OCI-M1 (cell line): ENCODE measurements around the gene AMBP.

ENCODE experiments used
- DNase-seq: peaks from one replicate; lab custom pipeline; 2025; lab: John Stamatoyannopoulos, UW

AMBP gene

DNA sequence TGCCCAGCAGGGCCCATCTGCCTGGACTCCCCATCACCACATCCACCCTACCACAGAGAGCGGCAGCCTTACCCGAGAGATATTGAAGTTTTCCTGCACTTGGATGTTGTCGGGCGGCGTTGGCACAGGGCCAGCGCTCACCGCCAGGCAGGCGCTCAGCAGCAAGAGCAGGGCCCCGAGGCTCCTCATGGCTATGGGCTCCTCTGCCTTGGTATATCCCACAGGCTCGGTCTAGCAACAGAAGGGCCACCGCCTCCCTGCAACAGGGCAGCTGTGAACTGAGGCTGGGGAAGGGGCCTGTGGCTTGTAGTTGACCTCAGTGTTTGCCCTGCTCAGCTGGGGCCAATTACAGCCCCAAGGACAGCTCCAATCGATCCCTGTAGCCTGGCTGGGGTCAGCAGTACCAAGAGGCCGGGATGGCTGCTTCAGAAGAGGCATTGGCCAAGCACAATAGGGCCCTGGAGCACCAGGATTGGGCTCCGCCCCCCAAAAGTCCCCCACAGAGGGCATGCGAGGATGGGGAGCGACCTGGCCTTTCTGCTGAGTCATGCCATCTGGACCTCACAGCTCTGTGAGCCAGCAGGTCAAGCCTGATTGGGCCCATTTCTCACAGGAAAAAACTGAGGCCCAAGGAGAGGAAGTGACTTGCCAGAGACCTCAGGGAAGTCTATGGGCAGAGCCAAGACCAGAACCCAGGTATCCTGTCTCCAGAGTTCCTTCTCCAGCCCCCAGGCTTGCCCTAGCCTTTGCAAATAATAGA is at the start of gene AMBP:
TSS of gene AMBP (minus strand) at position 280 of the 760 bp plus-strand sequence. CDS start at position 189, 91 bp downstream.
- no peak for DNase-seq

DNA sequence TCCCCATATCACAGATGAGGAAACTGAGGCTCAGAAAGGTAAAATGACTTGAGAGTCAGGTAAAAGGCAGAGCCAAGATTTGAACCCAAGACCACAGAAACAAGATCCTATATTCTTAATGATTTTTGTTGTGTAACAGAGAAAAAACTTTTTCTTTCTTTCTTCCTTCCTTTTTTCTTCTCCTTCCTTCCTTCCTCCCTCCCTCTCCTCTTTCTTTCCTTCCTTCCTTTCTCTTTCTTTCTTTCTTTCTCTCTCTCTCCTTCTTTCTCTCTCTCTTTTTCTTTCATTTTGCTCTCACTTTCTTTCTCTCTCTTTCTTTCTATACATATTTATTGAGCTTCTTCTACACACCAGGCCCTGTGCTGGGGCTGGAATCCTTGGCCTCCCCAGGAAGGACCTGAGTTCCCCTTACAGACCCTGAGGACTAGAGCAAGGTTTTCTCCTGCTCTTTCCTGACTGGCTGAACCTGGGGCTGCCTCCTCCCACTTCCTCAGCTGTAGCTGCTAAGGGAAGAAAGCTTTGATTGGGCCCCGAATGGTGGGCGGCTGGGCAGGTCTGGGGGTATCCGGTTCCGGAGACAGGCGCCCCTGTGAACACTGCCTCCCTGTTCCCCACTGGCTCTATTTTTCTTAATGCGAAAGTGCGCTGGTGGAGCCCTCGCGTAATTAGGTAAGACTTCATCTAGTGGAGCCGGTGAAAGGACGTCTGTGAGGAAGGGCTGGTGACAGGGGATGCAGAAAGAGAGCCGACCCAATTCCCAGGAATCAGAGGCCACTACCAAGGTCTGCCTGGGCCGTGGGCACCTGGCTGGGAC is 48.4 kb upstream of the AMBP start:
- DNase-seq, result no peak

DNA sequence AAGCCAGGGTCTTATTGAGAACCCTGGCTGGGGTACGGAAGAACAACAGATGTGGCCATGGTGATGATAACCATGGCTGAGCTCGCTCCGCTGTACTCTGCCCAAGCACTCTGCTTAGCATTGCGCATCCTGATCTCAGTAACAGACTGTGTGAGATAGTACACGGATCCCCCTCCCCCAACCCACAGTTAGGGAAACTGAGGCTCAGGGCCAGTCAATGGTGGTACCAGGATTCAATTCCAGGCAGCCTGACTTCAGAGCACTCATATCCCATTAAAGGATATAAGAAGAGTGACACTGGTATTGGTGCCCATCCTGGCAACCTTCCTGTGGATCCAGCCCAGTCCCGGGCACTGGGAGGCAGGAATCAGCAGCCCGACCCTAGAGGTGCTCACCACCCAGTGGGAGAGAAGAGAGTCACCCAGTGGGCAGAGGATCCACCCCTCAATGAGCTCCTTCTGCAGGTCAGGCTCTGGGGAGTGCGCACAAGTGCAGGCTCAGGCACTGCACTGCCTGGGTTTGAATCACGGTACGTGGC is 47.4 kb upstream of the AMBP start:
- no peak for DNase-seq

DNA sequence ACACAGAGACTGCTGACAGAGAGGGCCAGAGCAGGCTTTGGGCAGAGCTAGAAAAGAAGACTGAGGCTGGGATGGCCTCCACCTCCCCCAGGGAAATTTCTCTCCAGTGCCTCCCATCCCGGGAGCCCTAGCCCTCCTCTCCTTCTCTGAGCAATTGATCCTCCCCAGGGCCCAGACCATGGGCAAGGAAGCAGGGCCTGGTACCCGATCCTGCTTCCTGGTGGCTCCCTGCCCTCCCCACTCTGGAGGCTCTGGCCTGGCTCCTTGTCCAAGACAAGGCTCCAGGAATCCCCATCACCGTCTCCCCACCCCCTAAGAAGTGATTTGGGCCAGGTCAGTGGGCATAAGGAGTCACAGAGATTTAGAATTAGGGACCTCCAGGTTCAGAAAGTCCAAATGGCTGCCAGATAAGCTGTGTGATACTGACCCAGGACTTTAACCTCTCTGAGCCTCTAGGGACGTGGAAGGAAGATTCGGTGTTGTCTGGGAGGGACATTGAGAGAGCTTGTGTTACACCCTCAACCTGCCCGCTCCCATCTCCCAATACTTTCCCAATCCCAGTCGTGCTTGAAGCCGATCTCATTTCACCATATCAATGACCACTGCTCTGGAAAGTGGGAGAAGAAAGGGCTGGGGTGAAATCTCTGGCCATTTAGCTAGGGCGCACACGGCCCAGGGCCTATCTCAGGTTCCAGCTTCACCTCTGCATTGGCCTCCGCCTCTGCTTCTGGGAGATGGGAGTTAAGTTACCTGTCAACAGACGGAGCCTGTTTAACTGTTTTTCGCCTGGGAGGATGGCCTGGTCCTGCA is 46.8 kb upstream of the AMBP start:
- DNase-seq, result no peak

DNA sequence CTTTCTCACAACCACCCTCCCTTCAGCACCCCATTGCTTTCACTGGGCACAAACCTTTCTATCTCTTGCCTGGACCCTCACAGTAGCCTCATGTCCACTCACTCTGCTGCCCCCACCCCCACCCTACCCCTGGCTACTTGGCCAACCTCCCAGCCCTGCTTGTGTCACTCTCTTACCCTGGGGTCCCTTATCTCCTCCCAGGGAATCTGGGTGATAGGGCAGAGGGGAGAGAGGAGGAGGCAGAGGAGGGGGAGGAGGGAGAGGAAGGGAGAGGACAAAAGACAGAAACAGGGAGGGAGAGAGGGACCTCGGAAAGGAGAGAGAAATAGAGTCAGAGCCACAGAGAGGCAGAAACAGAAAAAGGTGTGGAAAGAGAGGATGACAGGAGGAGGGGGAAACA is 46.0 kb upstream of the AMBP start:
- DNase-seq, result no peak

DNA sequence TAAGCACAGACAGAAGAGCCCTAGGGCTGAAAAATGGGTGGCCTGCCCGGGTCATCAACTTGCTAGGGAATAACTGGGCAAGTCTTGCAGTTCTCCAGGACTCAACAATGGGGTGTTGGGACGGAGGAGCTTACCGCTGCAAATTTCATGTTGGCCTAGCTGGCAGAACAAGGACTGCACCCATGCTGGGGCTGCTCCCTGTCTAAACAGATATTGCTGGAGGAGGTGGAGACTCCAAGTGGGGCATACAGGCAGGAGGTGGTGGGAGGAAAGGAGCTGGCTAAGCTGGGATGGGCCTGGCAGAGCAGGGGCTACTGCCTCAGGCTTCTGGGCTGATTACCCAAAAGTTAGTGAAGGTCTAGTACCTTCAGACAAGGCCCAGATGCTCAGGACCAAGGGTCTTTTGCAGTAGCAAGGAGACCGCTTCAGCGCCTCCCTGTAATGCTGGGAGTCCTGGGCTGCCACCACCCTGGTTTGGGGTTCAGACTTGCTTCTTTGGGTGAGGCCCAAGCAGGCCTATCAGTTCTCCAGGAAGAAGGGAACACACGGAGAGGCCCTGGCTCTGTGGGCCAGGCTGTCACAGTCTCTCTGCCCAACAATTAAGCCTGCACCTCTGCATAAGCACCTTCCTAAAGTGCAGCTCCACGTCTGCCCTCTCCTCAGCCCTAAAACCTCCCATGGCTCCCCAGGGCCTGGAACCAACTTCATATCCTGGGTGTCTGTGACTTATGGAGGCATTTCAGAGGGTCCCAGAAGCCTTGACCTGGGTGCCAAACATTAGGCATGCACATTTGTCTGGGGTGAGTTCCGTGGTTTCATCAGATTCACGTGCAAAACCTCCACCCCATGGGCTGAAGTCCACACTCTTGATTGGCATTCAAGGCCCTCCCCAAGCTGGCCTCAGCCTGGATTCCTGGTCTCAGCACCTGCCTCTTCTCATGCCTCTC is 45.2 kb upstream of the AMBP start:
- DNase-seq, result no peak

DNA sequence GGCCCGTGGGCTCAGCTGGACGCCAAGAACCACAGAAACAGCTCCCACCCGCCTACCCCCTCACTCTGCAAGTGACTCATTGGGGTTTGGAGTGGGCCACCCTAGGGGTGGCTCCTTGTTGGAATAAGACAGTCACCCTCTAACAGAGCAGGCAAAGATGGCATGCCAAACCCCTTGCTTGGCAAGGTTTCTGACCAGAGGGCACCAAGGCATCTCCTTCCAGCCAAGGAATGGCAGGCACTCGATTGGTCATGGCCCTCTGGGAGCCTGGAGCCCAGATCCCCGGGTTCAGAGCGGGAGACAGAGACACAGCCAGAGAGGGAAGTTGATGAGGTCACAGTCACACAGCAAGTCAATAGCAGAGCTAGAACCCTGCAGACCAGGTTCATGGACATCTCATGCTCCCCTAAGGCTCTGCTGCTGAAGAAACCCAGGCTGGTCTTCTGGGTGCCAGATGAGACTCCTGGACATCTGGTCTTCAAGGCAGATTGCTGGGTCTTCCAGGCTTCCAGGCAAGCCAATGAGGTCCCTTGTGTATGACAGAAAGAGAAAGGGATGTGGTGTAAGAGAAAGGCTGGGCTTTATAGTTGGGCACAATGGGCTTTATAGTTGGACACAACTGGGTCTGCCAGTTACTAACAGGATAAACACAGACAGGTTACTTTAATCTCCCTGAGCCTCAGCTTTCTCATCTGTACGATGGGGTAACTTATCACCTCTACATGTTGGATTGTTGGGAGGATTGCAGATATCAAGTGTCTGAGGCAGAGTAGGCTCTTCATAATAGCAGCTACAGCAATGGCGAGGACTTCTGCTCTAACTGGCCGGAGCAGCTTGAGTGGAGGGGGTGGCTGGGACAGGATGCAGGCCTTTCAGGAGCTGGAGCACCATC is 44.3 kb upstream of the AMBP start:
- no peak for DNase-seq

DNA sequence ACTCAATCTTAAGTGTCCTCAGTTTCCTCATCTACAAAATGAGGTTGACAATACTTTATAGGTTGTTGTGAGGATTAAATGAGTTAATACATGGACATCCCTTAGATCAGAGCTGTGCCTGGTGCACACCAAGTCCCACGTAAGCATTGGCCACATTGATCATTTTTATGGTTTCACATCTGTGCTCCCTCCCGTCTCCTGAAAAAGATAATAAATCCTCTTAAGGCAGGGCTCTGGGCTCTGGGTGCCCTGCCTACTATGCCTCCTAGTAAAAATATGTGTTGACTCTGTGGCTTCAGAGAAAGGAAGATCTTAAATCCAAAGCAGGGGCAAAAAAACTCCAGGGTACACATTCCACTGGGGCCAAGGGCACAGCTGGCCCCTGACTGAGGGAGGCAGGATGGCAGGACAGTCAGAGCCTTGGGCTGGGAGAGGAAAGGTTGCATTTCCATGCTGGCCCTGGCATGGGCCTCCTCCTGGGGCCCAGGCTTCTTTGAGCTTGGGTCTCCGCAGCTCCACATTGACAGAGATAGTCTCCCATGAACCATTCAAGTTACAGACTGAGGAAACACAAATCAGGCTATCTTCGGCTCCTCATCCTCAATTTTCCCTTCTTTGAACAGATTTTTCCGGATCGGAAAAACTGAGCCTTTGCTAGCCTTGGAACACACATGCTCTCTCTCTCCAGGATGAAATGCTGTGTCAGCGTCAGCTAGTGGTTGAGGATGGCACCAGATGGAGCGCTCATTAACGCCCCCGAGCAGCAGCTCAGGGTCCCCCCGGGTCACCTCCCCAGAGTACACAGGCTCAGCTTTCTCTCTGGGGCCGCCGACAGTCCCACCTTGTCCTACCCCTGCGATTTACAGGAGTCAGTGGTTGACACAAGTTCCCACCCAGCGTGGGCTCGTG is 43.4 kb upstream of the AMBP start:
- no peak for DNase-seq

DNA sequence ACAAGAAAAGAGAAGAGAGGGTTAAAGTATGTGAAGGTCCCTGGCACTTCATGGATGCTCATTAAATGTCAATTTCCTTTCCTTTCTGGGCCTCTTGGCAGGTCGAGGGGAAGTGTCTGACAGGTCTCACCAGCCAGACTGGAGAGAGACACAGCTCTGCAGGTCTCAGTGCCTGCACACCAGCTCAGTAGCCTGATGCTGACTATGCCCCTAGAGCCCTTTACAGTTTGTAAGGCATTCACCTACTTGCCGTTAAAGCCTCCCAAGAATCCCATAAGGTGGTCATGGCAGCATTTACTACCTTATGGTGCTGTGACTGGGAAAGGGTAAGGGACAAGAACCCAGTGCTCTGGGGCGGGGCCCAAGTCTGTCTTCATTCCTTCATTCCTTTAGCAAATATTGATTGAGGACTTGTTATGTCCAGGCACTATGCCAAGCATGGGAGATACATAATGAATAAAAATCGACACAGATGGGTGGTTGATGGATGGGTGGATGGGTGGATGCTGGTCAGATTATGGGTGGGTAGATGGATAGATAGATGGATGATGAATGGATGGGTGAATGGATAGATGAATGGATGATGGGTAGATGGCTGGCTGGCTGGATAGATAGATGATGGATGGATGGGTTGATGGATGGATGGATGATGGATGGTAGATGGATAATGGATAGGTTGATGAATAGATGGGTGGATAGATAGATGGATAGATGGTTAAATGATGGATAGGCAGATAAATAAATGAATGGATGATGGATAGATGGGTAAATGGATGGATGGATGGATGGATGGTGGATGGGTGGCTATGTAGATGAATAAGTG is 42.3 kb upstream of the AMBP start:
- no peak for DNase-seq

DNA sequence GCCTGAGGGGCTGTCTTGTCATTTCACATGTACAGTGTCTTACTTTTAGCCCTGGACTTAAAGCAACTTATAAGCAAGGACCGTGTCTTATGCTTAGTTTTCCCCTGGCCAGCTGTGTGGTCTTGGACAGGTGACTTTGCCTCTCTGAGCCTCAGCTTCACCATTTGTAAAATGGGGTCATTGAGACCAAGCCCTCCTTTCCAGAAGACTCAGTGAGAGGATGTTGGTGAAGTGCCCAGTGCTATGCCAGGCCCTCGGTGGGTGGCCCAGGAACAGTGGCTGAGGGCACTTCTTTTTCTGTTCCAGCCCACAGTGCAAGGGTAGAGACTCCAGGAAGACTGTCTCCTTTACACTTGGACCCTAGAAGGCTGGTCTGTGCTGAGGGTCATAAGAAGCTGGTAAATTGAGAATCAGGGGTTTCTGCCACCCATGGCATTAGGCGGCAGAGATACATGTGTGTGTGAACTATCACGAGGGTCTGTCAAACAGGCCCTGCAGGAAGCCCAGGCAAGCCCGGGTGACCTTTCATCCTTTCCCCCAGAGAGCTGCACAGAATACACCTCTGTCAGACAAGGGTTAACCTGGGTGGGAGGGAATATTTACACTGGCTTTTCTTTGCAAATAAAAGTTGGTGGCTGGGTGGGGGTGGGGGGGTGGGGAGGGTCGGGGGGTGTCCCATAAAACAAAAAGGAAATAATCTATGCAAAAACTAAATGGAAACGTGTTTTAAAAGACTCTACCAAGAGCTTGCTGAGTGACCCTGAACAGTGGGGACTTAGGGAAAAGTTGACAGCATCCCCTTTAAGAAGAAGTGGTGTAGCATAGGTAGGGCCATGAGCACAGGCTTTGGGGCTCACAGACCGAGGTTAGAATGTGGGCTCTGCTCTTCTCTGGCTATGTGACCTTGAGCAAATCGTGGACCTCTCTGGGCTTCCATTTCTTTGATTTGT is 41.4 kb upstream of the AMBP start:
- no peak for DNase-seq

DNA sequence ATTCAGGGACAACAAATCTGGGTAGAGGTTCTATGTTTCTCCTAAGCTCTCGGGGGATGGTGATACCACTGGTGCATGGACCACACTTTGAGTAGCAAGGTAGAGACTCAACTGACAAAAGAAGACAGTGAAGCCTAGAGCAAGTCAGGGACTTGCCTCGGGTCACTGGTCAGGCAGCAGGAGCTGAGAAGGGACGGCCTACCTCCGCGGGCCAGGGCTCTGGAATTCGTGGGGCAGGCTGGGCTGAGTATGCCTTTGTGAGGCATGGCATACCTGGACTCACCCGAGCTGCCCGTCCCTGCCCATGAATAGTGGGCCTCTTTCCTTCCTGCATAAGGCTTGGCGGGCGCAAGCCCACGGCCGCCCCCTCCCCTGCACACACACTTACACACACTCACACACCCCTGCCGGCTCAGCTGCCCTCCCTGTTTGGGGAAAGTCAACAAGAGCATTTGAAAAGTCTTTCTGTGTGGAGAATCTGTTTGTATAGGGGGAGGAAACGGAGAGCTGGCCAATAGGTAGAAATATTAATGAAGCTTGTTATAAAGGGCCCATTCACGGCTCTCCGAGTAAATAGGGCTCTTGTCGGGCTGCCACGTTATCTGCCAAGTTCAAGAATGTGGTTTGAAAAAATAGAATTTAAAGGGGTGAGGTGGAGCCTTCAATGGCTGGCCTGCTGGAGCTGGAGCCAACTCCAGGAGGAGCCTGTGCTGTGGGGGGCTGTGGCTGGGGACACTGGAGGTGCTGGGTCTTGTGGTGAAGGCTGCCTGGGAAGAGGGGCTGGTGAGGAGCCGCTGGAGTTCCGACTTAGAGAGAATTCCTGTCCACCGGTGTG is 40.1 kb upstream of the AMBP start:
- DNase-seq, result no peak

DNA sequence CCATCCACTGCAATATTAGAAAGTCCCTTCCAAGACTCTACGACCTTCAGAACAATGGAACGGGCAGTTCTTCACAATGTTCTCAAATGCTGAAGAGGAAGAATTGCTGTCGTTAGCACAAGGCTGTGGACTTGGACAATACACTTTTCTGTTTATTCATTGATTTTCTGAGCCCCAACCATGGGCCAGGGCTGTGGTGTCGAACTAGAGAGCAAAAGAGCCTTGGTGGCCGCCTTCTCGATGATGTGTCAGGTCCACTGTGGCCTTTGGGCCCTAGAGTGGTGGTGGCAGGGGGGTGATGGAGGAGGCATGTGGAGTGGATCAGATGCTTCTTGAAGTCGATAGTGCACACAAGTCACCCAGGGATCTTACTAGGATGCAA is 39.5 kb upstream of the AMBP start:
- no peak for DNase-seq

DNA sequence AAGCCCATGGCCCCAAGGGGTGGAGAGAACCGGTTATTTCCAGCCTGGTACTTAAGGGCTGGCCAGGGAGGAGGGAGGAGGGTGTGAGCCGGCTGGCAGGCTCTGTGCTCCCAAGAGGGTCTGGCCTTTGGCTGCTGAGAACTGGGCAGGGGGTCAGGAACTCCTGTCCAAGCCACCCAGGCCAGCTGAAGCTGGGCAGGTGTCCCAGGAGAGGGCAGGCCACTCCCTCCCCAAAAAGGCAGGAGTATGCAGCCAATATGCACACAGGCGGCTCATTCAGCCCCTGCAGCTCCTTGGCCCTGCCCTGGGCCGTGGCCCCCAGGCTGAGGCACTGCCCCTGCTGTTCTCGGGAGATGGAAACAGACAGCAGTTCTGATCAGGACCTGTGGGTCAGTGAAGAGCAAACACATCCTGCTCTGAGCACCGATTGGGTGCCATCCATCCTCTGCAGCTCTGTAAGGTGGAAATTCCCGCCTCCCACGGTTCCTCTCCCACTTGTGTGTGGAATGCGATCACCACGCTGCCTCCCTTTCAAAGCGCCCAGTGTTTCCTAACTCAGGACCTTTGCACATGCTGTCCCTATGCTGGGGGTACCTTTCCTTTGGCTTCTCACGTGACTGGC is 38.1 kb upstream of the AMBP start:
- DNase-seq, result no peak

DNA sequence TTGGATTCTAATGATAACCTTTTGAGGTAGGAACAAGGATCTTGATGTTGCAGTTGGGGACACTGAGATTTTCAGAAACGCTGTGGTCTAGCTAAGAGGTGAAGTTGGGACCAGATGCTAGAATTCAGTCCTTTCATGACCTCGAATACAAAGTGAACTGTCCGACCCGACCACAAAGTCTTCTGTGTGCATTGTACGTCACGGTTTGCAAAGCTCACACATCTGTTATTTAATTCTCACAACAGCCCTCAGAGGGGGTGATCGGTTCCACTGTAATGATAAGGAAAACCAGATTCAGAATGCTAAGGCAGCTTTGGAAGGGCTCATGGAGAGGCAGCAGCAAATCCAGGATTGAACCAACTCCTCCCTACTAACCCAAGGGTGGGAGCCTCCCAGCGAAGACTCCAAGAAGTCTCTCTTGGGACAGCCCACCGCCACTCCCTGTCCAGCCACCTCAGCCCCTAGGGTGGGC is 37.6 kb upstream of the AMBP start:
- DNase-seq, result no peak

DNA sequence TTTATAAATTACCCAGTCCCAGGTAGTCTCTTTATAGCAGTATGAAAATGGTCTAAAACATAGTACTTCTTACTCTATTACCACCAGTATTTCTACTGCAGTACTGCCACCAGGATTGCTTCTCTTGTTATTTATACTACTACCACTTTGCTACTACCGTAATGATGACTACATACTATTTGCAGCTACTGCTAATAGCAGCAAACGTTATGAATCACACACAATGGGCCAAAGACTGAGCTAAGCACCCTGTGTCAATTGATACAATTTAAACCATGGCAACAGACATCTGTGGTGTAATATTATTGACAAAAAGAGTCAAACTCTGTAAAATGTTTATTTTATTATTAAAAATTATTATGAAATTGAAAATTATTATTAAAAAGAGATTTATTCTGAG is 36.3 kb upstream of the AMBP start:
- no peak for DNase-seq
